ENCODE measurements around the gene SYT7. TPM values are rescaled to one million over a fixed set of nuclear protein-coding genes. Genes with fewer than 3 reads are reported as not detected.

The SYT7 gene
- total and polyA plus RNA-seq, 10 of the 15 experiments (the other 5 are each of a cell fraction or from before 2014, with no cell fraction given) = not detected

- TF ChIP-seq MYB (IDR thresholded peaks at IDR 0.05; ENCODE audit: borderline replicate concordance, low read depth, low read length) = no peak
These were observed 22.8 kb upstream of the SYT7 start (continued) for GRCh38 chr11:61603667-61604066.

GRCh38 chr11:61602775-61603569, 22.1 kb upstream of the SYT7 start:
- WGBS (ENCODE audit: insufficient coverage, insufficient replicate concordance, low lambda C conversion rate, missing lambda C conversion rate) = 16% methylated on average over 20 of the region's 20 CpGs
- H2AFZ ChIP-seq (ENCODE audit: control insufficient read depth, low read depth, low read length) = no peak overlapping the region
- intact Hi-C loops (cut with micrococcal nuclease; ENCODE audit: unreplicated experiment) (no loop called here), in situ Hi-C loops (cut with MboI) (no loop called here)
- no peaks in the 10 kb centered on the region for H3K4me1 ChIP-seq (ENCODE audit: control insufficient read depth, insufficient read depth, low read length)
- no peaks in the 10 kb centered on the region for H4K20me1 ChIP-seq (ENCODE audit: control insufficient read depth, insufficient read depth)
- CTCF ChIA-PET = no interaction called here
- no peaks in the 10 kb centered on the region for H3K9me3 ChIP-seq (replicated peaks; ENCODE audit: control insufficient read depth, insufficient read depth, low read length)
- SMC1A ChIA-PET (ENCODE audit: uncharacterized antibody, unreplicated experiment) = no interaction called here
- BruUV-seq (replicated peaks) = no TSS peak
- no peak overlapping the region for H3K27ac ChIP-seq (ENCODE audit: control insufficient read depth, insufficient read depth)
- H3K36me3 ChIP-seq (ENCODE audit: control insufficient read depth in 2 of 2, insufficient read depth in 2 of 2, low read length in 1 of 2) = no peaks in the 10 kb centered on the region
- ATAC-seq (no peak), DNase-seq (ENCODE audit: low read depth, low spot score) (no peak), FAIRE-seq (no peak)
- H3K9ac ChIP-seq (ENCODE audit: control insufficient read depth, insufficient read depth, low read length) = no peak overlapping the region
- RAD21 ChIA-PET (ENCODE audit: unreplicated experiment) = no interaction called here
- POLR2A ChIA-PET = no interaction called here
- TF ChIP-seq PAX8 (IDR thresholded peaks at IDR 0.05) (no peak), NR2C2 (IDR thresholded peaks at IDR 0.05; ENCODE audit: borderline replicate concordance, control insufficient read depth, insufficient read length, low read depth) (no peak), ZNF207 (IDR thresholded peaks at IDR 0.05; ENCODE audit: borderline replicate concordance) (no peak), HDAC2 (IDR thresholded peaks at IDR 0.05) (no peak), MTA2 (IDR thresholded peaks at IDR 0.05; ENCODE audit: low read depth) (no peak)
- no peaks in the 10 kb centered on the region for H3K79me2 ChIP-seq (ENCODE audit: control insufficient read depth, insufficient read depth, low read length)
- H3K4me3 ChIP-seq = no peak overlapping the region
- H3K4me2 ChIP-seq (ENCODE audit: control insufficient read depth, insufficient read depth) = no peak overlapping the region
- peaks cover 3 to 7% of the 10 kb centered on the region in 2 experiments; a peak in 3 of 4 replicates for H3K27me3 ChIP-seq (replicated peaks in 1 of 2; ENCODE audit: control insufficient read depth in 2 of 2, insufficient read depth in 2 of 2, low read length in 1 of 2)

DNA sequence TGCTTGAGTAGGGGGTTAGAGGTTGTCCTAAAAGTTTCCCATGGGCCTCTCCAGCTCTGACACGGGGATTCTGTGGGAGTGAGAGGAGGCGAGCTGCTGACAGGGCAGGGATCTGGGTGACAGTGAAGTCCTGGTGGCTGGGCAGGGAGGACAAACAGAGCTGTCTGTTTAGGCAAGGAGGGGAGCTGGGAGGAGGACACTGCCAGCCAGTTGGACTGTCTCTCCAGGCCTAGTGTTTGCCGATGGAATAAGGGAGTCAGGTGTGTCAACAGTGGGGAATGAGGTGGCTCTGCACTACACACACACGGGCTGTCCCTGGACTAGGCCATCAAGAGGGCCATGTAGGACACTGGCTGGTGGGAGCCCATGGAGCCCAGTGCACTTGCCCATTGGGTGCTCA, 20.6 kb upstream of the SYT7 start:
- no peak for TF ChIP-seq ZNF24 (IDR thresholded peaks at IDR 0.05)
- TF ChIP-seq, protein P1, sequence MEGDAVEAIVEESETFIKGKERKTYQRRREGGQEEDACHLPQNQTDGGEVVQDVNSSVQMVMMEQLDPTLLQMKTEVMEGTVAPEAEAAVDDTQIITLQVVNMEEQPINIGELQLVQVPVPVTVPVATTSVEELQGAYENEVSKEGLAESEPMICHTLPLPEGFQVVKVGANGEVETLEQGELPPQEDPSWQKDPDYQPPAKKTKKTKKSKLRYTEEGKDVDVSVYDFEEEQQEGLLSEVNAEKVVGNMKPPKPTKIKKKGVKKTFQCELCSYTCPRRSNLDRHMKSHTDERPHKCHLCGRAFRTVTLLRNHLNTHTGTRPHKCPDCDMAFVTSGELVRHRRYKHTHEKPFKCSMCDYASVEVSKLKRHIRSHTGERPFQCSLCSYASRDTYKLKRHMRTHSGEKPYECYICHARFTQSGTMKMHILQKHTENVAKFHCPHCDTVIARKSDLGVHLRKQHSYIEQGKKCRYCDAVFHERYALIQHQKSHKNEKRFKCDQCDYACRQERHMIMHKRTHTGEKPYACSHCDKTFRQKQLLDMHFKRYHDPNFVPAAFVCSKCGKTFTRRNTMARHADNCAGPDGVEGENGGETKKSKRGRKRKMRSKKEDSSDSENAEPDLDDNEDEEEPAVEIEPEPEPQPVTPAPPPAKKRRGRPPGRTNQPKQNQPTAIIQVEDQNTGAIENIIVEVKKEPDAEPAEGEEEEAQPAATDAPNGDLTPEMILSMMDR (IDR thresholded peaks at IDR 0.05 in 2 of 3, conservative IDR thresholded peaks at IDR 0.05 in 1 of 3; ENCODE audit: control insufficient read depth in 2 of 3, extremely low read depth in 1 of 3, insufficient read depth in 1 of 3, low read depth in 3 of 3, low read length in 3 of 3) = no peak
- Histone ChIP-seq H3K36me3 (ENCODE audit: control insufficient read depth in 2 of 2, insufficient read depth in 2 of 2, low read length in 1 of 2) (no peaks in the 10 kb centered on the region), H3K27ac (ENCODE audit: control insufficient read depth, insufficient read depth) (no peak overlapping the region), H3K4me3 (no peak overlapping the region), H3K4me2 (ENCODE audit: control insufficient read depth, insufficient read depth) (no peak overlapping the region), H3K79me2 (ENCODE audit: control insufficient read depth, insufficient read depth, low read length) (no peaks in the 10 kb centered on the region), H2AFZ (ENCODE audit: control insufficient read depth, low read depth, low read length) (no peak overlapping the region), H3K9ac (ENCODE audit: control insufficient read depth, insufficient read depth, low read length) (no peak overlapping the region), H3K27me3 (replicated peaks in 1 of 2; ENCODE audit: control insufficient read depth in 2 of 2, insufficient read depth in 2 of 2, low read length in 1 of 2) (peaks cover 3 to 7% of the 10 kb centered on the region in 2 experiments; a peak in 3 of 4 replicates), H4K20me1 (ENCODE audit: control insufficient read depth, insufficient read depth) (no peaks in the 10 kb centered on the region), H3K4me1 (ENCODE audit: control insufficient read depth, insufficient read depth, low read length) (no peaks in the 10 kb centered on the region), H3K9me3 (replicated peaks; ENCODE audit: control insufficient read depth, insufficient read depth, low read length) (no peaks in the 10 kb centered on the region)
- WGBS (ENCODE audit: insufficient coverage, insufficient replicate concordance, low lambda C conversion rate, missing lambda C conversion rate) = 9% methylated on average over 4 of the region's 4 CpGs
- SMC1A ChIA-PET (ENCODE audit: uncharacterized antibody, unreplicated experiment) = no interaction called here
- FAIRE-seq (no peak), ATAC-seq (no peak), DNase-seq (ENCODE audit: low read depth, low spot score) (no peak)
- RAD21 ChIA-PET (ENCODE audit: unreplicated experiment) = no interaction called here
- in situ Hi-C loops (cut with MboI) (no loop called here), intact Hi-C loops (cut with micrococcal nuclease; ENCODE audit: unreplicated experiment) (no loop called here)
- BruUV-seq (replicated peaks) = no TSS peak
- CTCF ChIA-PET = no interaction called here
- POLR2A ChIA-PET = no interaction called here

All from GM12878 (cell line).